NCI-H2107 (cell line): ENCODE data around the gene ATL3.
"Not testable (repeated sequence)": the region's sequence is repeated elsewhere in the genome, so short reads cannot be mapped to it uniquely, and the experiment has no call there.

ENCODE experiments used
- DNase-seq: peaks from one replicate; lab custom pipeline; 2025; lab: John Stamatoyannopoulos, UW

ATL3 gene

GRCh38 chr11:63619967-63620366, 51.2 kb downstream of the ATL3 start:
- DNase-seq: no peak

GRCh38 chr11:63617686-63618085, 53.5 kb downstream of the ATL3 start:
- not testable (repeated sequence) for DNase-seq

DNA sequence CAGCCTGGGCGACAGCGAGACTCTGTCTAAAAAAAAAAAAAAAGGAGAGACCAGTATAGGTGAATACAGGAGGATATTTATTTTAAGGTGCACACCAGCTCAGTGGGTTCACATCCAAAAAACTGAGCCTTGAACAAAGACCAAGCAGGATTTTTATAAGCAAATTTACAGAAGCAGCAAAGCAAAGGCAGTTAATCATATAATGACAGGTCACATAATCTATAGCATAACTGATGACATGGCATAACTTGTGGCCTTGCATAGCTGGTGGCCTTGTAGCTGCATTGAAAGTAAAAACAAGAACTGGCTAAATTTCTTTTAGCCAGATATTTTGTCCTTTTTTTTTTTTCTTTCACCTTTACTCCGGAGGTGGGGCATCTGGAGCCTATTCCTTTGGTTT, 54.2 kb downstream of the ATL3 start:
- no peak for DNase-seq

DNA sequence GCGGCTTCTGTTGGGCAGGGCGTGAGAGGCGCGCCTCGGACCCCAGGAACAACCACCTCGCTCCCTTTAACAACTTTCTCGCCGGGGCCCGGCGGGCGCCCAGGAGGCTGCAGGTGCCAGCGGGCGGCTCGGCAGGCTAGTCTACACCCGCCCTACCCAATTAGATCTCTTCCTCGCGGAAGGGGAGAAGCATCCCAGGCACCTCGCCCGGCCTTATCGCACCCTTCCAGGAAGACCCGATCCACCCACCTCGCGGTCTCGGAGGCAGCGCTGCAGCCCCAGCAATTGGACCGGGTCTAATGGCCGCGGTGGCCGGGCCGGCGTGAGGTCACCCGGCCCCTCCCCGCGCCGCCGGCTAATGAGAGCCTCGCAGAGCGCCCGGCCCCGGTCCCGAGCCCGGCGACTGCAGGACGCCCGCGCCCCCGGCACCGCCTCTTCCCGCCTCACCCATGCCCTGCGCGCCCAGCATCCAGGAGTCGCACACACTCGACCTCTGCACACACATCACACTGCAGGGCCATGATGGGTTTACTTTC, 57.0 kb downstream of the ATL3 start, which contains the start of gene PLAAT3:
Gene PLAAT3, minus strand, starts transcription at position 298 of the 536 bp plus-strand sequence. CDS start 419 bp downstream, outside the sequence.
- no peak for DNase-seq

DNA sequence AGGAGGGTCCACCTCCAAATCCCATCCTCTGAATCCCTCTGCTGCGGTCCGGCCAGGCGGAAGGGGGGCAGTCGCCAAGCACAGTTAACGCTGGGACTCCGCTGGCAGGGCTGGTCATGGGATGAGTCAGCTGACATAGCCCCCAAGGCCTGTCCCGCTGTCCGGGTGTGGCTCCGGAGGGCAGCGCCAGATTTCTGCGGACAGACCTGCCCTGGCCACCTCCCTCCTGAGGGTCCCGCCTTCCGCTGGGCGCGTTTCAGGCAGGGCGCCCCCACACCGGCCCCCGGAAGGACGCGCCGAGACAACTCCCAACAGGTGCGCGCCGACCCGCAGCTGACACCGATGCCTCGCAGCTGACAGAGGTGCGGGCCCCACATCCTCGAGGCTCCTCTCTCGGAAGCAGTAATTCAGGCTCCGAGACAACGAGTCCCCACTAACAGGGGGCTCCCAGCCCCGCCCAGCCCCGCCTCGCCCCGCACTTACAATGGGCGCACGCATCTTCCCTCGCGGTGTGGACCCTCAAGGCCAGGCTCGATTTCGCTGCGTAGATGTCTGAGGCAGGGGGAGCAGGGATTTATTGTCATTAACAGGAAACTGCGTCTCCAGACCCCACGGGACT, 57.5 kb downstream of the ATL3 start:
- DNase-seq: no peak

DNA sequence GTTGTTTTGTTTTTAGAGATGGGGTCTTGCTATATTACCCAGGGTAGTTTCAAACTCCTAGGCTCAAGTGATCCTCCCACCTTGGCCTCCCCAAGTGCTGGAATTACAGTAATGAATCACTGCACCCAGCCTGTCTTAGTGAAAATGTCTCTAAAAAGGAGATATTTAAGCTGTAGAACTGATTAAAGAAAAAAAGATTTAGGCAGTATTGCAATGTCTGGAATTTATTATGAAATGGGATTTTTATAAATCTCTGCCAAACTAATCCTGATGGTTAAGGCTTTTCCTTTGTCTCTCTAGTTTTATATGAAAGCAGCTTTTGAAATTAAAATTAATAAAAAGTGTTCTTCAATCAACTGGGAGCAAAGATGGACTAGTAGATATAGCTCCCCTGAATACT, 59.0 kb downstream of the ATL3 start:
- DNase-seq: no peak

DNA sequence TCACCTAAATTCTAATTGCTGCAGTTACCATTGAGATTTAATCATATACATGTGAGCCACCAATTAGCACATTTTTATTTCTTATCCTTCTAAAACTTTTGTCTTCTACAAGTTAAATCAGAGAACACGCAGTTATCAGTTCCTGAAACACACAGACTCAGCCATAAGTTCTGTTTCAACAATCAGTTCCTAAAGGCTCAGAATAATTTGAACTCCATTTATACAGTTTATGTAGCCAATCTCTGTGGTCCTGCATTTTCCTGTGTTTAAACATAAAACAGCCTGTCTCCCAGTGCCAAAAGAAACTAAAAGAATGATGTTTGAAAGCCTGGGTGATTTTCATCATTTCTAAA, 59.8 kb downstream of the ATL3 start:
- DNase-seq: no peak

DNA sequence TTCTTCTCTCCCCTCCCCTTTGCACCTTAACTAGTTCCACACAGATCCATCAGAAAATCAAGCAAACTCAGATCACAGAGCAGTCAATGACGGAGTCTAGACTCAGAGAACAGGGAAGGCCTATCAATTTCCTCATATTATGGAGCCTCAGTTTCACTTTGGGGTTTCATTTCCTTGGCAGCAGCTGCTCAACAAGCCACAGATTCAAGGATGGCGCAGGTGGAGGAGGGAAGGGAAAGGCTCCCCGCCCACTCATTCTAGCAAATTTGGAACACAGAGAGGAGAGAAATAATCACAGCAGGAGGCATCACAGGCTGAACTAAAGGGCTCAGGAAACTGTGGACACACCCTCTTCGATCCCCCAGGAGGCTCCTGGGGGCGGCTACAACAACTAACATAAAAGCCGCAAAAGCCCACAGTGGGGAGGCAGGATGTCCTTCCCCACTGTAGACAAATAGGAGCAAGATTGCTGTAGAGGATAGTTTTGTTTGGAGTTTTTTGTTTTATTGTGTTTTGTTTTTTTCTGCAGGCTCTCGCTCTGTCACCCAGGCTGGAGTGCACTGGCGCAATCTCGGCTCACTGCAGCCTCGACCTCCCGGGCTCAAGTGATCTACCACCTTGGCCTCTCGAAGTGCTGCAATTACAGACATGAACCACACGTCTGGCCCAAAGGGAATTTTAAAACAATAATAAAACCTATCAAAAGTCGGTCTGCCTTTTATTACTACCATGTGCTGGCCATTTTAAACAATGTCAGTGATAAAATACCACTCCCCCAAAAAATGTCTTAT, 60.4 kb downstream of the ATL3 start:
- peak; percentile 40 for DNase-seq

GRCh38 chr11:63609971-63610580, 61.1 kb downstream of the ATL3 start:
- no peak for DNase-seq

GRCh38 chr11:63609536-63609935, 61.6 kb downstream of the ATL3 start:
- no peak for DNase-seq

DNA sequence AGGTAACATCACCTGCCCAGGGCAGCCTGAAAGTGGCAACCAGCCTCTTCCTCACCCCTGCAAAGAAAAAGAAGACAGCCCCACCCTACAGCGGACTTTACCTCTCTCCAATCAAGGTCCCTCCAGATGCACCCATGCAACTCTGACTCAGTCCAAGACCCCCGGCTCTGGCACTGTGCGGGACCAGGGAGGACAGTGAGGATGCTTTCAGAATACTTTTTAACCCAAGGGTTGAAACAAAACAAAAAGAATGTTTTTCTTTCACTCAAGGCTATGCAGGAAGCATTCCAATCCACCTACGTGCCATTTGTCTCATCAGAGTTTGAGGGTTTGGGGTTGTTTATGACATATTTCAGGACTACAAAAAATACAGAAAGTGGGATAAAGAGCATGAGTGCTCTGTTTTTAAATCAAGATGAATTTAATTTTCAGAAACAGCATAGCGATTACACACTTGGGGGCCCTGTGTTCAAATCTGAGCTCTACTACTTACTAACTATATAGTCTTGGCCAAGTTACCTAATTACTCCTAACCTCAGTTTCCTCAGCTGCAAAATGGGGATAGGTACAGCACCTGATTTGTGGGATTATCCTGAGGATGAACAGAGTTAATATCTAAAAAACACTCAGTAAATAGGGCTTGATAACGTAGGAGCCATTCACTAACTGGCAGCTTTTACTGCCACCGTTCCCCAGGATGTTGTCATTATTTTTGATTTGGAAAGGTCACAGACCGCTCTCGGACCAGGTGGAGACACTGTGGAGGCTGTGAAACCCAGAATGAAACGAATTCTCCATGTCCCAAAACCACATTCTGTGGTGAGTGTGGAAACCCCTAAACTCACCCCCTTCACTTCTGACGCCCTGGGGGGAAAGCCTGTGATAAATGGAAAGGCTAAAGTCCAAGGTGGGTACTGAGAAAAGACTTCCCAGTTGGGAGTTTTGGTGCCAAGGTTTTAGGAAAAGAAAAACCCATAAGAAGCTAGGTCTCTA, 62.5 kb downstream of the ATL3 start:
- no peak for DNase-seq

GRCh38 chr11:63603180-63603518, 68.0 kb downstream of the ATL3 start:
- DNase-seq: no peak

- not testable (repeated sequence) for DNase-seq
These were observed 68.6 kb downstream of the ATL3 start for GRCh38 chr11:63602290-63603179.

- DNase-seq: no peak
These were observed 71.7 kb downstream of the ATL3 start for GRCh38 chr11:63599211-63600122.

GRCh38 chr11:63598556-63598955, 72.6 kb downstream of the ATL3 start:
- no peak for DNase-seq

DNA sequence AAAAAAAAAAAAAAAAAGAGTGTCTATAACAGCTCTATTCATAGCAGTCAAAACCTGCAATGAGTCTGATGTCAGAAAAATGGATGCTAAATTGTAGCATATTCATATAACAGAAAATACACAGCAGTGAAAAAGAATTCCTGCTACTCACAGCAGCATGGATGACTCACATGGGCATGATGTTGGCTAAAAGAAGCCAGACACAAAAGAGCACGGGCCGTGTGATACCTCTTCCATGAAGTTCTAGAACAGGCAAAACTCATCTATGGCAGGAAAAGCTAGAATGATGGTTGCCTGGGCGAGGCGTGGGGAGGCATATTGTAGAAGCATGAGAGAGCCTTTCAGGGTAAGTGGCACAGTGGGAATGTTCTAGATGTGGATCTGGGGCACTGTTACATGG, 75.9 kb downstream of the ATL3 start:
- DNase-seq: no peak

DNA sequence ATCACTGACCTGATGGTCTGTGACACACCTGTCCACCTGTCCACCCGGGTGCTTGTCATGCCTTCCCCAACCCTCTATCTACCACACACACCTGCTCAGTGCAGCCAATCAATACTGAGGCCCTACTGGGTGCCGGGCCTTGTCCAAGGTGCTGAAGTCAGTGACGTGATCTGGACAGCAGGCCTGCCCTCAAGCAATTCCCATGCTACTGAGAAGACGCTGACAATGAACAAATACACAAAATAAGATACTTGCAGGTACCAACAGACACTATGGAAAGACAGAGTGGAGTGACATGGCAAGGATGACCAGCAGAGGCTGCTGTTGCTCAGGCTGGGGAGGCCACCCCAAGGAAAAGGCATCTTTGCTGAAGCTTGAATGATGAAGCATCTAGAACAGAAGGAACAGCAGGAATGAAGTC, 78.2 kb downstream of the ATL3 start:
- DNase-seq: no peak

DNA sequence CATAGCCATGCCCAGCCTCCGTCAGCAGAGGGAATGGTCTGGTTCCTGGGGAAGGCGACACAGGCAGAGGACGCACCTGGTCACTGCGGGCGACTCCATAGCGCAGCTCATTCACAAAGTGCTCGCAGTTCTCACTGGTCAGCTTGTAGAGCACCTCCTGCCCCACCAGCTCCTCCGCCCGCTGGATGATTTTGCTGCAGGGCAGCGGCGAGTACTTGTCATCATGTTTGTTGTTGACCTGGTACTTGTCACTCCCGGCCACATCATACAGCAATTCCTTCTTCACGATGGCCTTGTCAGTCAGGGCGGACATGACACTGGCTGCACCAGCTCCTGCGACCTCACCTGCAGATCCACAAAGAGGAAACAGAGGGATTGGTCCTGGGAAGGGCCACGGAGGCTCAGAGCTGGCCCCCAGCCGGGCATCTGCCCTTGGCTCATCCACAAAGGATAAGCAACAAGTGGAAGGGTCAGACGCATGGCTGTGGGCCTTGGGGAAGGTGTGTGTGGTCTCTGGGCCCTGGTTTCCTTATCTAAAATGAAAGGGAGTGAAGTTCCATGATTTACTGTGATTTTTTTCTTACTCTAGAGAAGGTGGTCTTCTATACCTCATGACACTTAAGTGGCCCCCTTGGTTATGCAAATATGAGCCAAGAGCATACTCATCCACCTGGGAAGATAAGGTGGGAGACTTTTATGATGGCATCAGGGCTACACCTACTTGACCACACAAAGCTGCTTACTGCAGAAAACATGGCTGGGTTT, 81.0 kb downstream of the ATL3 start:
- no peak for DNase-seq

DNA sequence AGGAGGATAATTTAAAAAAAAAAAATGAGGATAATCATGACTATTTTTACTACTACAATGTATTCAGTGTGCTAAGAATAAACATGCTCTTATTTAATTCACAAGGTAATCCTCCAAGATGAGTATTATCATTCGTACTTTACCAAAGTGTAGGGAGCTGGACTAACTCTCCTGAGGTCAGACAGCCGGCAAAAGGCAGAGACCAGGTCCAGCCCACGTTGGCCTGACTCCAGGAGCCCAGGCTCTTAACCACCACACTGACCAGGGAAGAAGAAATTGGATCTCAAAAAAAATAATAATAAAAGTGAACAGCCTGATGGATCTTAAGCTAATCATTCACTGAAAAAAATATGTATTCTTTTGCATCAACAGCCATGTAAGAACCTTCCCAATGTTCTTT, 82.2 kb downstream of the ATL3 start:
- DNase-seq: no peak
